ENCODE results near the gene KLHL13. TPM values are rescaled to one million over a fixed set of nuclear protein-coding genes. Genes with fewer than 3 reads are reported as not detected.

KLHL13 gene
- total and polyA plus RNA-seq, 10 of the 15 experiments (the other 5 are each of a cell fraction or from before 2014, with no cell fraction given), result 8.2 to 34.1 (median 13.8) TPM

DNA sequence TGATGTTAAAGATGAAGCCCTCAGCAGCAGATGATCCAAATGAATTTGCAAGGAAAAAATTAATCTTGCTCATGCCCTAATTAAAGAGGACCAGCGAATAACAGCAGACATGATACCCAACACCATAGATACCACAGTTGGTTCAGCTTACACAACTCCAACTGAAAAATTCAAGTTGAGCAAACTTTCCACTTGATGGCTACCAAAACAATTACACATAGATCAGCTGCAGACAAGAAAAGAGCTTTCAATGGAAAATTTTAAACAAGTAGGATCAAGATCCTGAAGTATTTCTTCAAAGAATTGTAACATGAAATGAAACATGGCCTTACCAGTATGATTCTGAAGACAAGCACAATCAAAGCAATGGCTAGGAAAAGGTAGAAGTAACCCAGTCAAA is 90.0 kb downstream of the KLHL13 start (continued):
- TF ChIP-seq CHD2 (IDR thresholded peaks at IDR 0.05; ENCODE audit: borderline replicate concordance, low read depth, low read length), result no peak
- TF ChIP-seq BHLHE40 (IDR thresholded peaks at IDR 0.05; ENCODE audit: borderline replicate concordance in 1 of 2, low read depth in 2 of 2, low read length in 1 of 2), result no peak
- TF ChIP-seq CREM (IDR thresholded peaks at IDR 0.05; ENCODE audit: low read depth), result no peak
- TF ChIP-seq ETV6 (conservative IDR thresholded peaks at IDR 0.05 in 1 of 2, IDR thresholded peaks at IDR 0.05 in 1 of 2; ENCODE audit: borderline replicate concordance in 1 of 2, low read depth in 1 of 2), result no peak

DNA sequence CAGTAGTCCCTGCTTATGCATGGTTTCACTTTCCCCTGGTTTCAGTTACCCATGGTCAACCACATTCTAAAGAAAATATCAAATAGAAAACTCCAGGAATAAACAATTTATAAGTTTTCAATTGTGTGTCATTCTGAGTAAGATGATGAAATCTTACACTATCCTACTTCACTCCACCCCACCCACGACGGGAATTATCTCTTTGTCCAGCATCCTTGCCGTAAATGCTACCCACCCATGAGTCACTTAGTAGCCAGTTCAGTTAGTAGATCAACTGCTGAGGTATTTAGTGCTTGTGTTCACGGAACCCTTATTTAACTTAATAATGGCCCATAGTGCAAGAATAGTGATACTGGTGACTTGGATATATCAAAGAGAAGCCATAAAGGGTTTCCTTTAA is 91.4 kb downstream of the KLHL13 start:
- in situ Hi-C loops (cut with MboI), result no loop called here
- FAIRE-seq, result no peak
- no peak for TF ChIP-seq EED (IDR thresholded peaks at IDR 0.05; ENCODE audit: low read depth)
- TF ChIP-seq, protein P1, sequence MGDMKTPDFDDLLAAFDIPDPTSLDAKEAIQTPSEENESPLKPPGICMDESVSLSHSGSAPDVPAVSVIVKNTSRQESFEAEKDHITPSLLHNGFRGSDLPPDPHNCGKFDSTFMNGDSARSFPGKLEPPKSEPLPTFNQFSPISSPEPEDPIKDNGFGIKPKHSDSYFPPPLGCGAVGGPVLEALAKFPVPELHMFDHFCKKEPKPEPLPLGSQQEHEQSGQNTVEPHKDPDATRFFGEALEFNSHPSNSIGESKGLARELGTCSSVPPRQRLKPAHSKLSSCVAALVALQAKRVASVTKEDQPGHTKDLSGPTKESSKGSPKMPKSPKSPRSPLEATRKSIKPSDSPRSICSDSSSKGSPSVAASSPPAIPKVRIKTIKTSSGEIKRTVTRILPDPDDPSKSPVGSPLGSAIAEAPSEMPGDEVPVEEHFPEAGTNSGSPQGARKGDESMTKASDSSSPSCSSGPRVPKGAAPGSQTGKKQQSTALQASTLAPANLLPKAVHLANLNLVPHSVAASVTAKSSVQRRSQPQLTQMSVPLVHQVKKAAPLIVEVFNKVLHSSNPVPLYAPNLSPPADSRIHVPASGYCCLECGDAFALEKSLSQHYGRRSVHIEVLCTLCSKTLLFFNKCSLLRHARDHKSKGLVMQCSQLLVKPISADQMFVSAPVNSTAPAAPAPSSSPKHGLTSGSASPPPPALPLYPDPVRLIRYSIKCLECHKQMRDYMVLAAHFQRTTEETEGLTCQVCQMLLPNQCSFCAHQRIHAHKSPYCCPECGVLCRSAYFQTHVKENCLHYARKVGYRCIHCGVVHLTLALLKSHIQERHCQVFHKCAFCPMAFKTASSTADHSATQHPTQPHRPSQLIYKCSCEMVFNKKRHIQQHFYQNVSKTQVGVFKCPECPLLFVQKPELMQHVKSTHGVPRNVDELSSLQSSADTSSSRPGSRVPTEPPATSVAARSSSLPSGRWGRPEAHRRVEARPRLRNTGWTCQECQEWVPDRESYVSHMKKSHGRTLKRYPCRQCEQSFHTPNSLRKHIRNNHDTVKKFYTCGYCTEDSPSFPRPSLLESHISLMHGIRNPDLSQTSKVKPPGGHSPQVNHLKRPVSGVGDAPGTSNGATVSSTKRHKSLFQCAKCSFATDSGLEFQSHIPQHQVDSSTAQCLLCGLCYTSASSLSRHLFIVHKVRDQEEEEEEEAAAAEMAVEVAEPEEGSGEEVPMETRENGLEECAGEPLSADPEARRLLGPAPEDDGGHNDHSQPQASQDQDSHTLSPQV (IDR thresholded peaks at IDR 0.05), result no peak
- TF ChIP-seq, protein P2, sequence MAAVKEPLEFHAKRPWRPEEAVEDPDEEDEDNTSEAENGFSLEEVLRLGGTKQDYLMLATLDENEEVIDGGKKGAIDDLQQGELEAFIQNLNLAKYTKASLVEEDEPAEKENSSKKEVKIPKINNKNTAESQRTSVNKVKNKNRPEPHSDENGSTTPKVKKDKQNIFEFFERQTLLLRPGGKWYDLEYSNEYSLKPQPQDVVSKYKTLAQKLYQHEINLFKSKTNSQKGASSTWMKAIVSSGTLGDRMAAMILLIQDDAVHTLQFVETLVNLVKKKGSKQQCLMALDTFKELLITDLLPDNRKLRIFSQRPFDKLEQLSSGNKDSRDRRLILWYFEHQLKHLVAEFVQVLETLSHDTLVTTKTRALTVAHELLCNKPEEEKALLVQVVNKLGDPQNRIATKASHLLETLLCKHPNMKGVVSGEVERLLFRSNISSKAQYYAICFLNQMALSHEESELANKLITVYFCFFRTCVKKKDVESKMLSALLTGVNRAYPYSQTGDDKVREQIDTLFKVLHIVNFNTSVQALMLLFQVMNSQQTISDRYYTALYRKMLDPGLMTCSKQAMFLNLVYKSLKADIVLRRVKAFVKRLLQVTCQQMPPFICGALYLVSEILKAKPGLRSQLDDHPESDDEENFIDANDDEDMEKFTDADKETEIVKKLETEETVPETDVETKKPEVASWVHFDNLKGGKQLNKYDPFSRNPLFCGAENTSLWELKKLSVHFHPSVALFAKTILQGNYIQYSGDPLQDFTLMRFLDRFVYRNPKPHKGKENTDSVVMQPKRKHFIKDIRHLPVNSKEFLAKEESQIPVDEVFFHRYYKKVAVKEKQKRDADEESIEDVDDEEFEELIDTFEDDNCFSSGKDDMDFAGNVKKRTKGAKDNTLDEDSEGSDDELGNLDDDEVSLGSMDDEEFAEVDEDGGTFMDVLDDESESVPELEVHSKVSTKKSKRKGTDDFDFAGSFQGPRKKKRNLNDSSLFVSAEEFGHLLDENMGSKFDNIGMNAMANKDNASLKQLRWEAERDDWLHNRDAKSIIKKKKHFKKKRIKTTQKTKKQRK (IDR thresholded peaks at IDR 0.05; ENCODE audit: low read depth, low read length), result no peak
- no peak for TF ChIP-seq ETV6 (conservative IDR thresholded peaks at IDR 0.05 in 1 of 2, IDR thresholded peaks at IDR 0.05 in 1 of 2; ENCODE audit: borderline replicate concordance in 1 of 2, low read depth in 1 of 2)
- no peak for TF ChIP-seq YY1 (IDR thresholded peaks at IDR 0.05; ENCODE audit: low read depth, low read length)
- TF ChIP-seq, protein P3, sequence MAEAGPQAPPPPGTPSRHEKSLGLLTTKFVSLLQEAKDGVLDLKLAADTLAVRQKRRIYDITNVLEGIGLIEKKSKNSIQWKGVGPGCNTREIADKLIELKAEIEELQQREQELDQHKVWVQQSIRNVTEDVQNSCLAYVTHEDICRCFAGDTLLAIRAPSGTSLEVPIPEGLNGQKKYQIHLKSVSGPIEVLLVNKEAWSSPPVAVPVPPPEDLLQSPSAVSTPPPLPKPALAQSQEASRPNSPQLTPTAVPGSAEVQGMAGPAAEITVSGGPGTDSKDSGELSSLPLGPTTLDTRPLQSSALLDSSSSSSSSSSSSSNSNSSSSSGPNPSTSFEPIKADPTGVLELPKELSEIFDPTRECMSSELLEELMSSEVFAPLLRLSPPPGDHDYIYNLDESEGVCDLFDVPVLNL (IDR thresholded peaks at IDR 0.05; ENCODE audit: low read depth, low read length), result no peak
- no peak for TF ChIP-seq TAF1 (IDR thresholded peaks at IDR 0.05; ENCODE audit: borderline replicate concordance, low read depth, low read length)
- TF ChIP-seq BCL11A (IDR thresholded peaks at IDR 0.05; ENCODE audit: low read depth, low read length), result no peak
- TF ChIP-seq HDGF (IDR thresholded peaks at IDR 0.05), result no peak
- TF ChIP-seq ZNF207 (IDR thresholded peaks at IDR 0.05; ENCODE audit: borderline replicate concordance), result no peak

More for the DNA sequence above, 91.4 kb downstream of the KLHL13 start:
- Histone ChIP-seq H3K4me1 (ENCODE audit: control insufficient read depth, insufficient read depth, low read length) (no peaks in the 10 kb centered on the region), H3K9me3 (replicated peaks; ENCODE audit: control insufficient read depth, insufficient read depth, low read length) (no peaks in the 10 kb centered on the region), H4K20me1 (ENCODE audit: control insufficient read depth, insufficient read depth) (no peaks in the 10 kb centered on the region), H3K4me2 (ENCODE audit: control insufficient read depth, insufficient read depth) (no peak overlapping the region), H2AFZ (ENCODE audit: control insufficient read depth, low read depth, low read length) (no peak overlapping the region), H3K36me3 (ENCODE audit: control insufficient read depth in 2 of 2, insufficient read depth in 2 of 2, low read length in 1 of 2) (no peaks in the 10 kb centered on the region), H3K27me3 (replicated peaks in 1 of 2; ENCODE audit: control insufficient read depth in 2 of 2, insufficient read depth in 2 of 2, low read length in 1 of 2) (no peaks in the 10 kb centered on the region), H3K4me3 (no peak overlapping the region), H3K9ac (ENCODE audit: control insufficient read depth, insufficient read depth, low read length) (no peak overlapping the region), H3K27ac (ENCODE audit: control insufficient read depth, insufficient read depth) (no peak overlapping the region), H3K79me2 (ENCODE audit: control insufficient read depth, insufficient read depth, low read length) (no peaks in the 10 kb centered on the region)
- BruUV-seq (replicated peaks), result no TSS peak
- ChIA-PET CTCF (interaction anchor here (1.1 kb wide), 1 partner anchor 158 kb away, joined by 3 read pairs; no protein-coding TSS in a partner anchor), RAD21 (ENCODE audit: unreplicated experiment) (no interaction called here), POLR2A (no interaction called here), SMC1A (ENCODE audit: uncharacterized antibody, unreplicated experiment) (interaction anchor here (1.4 kb wide), 1 partner anchor 91 kb away, joined by 3 read pairs; the partner anchor contains the start of gene KLHL13)
- intact Hi-C loops (cut with micrococcal nuclease; ENCODE audit: unreplicated experiment), result no loop called here
- 32% methylated on average over 4 of the region's 4 CpGs for WGBS (ENCODE audit: insufficient coverage, insufficient replicate concordance, low lambda C conversion rate, missing lambda C conversion rate)
- DNase-seq (ENCODE audit: low read depth, low spot score), result no peak
- no peak for ATAC-seq

Data from GM12878 (cell line).